Left lobe of liver (tissue), 2 donors: ENCODE data around the gene SCYL1. TPM values are rescaled to one million over a fixed set of nuclear protein-coding genes. Genes with fewer than 3 reads are reported as not detected.
A peak's percentile ranks its signal among the peaks of the same experiment; 100 is the strongest.

Experiments
- ATAC-seq: fragments of 200-7000 bp; cut with Tn5 transposase; one replicate; pipeline ENCODE4 v1.9.1; 2020; ENCODE audit warnings: mild to moderate bottlenecking, moderate library complexity
- DNase-seq: peaks from one replicate; pipeline ENCODE4 v3.0.0-alpha.2; 2020; ENCODE audit warnings: low spot score
- total RNA-seq: library from RNA; stranded (reverse); gene quantifications from one replicate; pipeline ENCODE4 v1.2.1, GENCODE V29; 2021
- donor health status: DM: no; HTN: no; CAD: no; lungs with moderate emphysema.
- donor health status: DM: no; HTN: yes; CAD: no.

Gene SCYL1
- total RNA-seq, 1 donor from 2014 or later: 67.6 TPM

DNA sequence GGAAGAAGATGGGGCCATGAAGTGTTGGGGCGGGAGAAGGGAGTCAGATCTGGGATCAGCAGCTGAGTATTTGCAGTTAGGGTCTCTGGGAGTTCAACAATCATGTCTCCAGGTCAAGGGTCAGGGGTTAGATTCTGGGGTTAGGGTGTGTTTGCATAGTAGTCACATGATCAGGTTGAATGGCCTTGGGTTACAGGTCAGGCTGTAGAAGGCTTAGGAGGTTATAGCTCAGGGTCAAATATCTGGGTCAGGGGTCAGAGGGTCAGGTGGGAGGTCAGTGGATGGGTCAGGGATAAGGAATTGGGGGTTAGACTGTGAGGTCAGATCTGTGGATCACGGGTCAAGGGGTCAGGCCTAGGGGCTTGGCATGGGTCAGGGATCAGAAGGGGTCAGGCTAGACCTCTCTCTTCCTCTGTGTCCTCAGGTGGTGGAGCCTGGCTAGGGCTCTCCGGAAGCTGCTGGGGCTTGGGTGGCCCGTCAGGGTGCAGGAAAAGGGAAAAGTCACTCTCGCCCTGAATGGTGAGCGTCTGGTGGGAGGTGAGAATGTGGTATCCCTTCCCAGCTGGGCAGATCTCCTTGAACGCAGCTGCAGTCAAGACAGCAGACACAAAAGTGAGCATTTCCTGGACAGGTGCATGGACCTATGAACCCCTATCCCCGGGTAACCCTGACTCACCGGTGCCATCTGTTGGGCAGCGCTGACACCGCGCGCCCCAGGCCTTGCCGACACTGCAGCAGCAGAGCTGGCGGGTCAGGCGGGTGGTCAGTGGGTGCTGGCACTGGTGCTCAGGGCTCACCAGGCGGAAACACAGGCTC is 26.9 kb downstream of the SCYL1 start:
- ATAC-seq (peak; percentile 68), DNase-seq (peak; percentile 76)

DNA sequence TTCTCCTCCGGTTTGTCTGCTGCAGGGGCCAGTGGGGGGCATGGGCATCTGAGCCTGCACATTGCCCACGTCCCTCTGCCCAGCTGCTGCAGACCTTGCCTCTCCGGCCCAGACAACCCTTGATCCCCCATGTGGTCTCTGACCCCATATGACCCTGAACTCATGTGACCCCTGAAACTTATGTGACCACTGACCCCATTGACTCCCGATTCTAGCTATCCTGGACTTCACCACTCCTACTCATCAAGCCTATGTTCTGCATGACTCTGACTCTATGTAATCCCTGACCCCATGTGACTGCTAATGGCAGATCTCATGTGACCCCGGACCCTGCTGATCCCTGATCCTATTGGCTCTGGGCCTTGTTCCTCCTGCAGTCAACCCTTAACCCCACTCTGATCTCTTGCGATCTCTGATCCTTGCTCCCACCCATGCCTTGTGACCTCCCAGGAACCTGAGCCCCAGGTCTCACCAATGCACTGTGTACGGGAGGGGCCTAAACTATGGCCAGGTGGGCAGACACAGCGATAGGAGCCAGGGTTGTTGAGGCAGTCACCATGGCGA is 27.6 kb downstream of the SCYL1 start:
- DNase-seq: no peak
- ATAC-seq: no peak

DNA sequence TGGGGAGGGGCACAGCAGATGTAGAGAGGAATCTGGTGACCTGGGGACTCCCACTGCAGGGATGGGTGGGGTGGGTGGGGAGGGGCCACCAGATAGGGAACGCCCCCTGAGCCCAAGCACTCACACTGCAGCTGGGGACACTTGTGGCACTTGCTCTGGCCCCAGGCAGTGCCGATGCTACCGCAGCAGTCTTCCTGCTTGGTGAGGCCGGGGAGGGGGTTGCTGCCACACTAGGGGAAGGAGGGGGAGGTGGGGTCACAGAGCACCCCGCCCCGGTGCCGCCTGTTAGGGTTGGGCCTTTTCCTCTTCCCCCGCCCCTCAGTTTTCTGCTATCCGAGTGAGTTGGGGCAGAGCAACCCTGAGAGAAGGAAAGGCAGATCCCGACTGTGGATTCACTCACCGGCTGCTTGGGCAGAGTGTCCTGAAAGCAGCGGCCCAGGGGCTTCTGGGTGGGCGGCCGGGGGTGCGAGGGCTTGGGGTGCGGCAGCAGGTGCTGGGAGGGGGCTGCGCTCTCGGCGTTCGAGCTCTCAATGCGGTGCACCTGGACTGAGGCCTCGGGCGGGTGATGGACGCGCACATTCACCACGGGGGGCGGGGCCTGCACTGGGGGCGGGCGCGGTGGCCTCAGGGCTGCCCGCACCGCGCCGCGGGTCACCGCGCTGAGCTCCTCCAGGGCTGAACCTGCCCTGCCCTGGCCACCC is 28.6 kb downstream of the SCYL1 start:
- ATAC-seq (no peak), DNase-seq (no peak)

DNA sequence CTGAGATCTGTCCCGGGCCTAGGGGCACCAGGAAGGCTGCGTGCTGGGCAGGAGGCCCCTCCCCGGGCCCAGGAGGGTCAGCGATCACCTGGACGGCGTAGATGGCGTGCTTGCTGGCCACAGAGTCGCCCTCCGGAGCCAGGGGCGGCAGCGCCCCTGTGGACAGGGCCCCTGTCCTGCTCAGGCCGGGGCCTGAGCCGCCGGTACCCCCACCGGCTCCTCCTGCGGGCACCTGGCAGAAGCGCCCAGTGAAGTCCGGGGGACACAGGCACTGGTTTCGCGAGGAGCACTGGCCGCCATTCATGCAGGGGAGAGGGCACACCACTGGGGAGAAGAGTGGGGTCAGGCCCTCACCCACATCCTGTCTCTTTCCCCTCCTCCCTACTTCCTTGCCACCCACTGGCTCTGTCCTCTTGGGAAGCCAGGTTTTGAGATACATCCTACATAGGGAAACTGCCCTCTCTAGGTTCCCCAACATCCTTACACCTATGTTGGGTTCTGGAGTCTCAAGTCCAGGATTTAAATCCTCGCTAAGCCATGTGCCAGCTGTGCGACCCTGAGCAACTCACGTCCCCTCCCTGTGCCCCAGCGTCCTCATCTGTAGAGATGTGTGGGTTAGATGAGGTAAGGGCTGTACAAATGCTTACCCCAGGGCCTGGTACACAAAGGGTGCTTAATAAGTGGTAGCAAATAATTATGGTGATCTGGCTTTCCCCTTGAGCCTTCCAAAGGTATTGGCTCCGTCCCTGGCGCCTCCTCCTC is 29.4 kb downstream of the SCYL1 start:
- DNase-seq: no peak
- no peak for ATAC-seq

DNA sequence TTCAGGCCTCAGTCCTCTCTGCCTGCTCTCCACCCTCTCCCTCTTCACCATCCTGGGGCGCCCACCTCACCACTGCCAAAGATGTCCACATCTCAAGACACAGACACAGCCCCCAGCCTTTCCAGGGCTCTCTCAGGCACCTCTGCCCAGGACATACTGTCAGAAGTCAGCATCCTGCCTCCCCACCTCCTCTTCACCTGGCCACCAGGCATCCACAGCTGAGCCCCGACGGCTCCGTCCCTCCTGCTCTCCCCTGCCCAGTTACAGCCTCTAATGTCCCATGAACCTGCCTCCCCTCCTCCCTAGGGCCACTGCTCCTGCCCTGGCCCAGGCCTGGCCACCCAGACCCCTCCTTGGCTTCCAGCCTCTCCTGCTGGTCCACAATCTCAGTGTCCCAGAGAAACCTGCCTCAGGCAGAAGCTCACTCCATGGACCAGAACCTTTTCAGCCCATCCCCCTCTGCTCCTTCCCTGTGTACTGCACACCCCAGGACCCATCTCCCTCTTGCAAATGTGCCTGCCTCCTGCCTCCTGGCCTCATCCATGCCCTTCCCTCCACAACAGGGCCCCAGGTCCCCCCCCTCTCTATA is 30.1 kb downstream of the SCYL1 start:
- ATAC-seq: no peak
- no peak for DNase-seq

DNA sequence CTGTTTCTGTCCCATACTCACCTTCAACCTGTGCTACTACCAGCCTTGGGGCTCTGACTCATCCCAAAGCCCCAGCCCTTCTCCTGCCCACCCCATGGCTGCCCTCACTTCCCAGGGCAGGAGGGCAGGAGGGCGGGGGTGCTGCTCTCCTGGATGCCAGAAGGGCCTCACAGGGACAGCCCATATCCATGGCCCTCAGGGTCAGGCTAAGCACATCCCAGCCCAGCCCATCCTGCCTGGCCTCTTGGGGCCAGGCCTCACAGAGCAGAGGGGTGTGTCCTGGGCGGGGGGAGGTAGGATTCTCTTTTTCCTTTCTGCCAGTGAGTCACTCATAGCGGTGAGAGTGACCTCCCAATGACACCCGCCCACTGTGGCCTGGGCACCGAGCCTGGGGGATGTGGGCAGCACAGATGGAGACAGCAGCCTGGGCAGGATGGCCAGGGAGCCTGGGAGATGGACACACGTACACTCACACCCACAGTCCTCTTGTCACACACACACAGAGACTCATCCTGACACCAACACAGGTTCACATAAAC is 30.9 kb downstream of the SCYL1 start:
- ATAC-seq: no peak
- DNase-seq: no peak

DNA sequence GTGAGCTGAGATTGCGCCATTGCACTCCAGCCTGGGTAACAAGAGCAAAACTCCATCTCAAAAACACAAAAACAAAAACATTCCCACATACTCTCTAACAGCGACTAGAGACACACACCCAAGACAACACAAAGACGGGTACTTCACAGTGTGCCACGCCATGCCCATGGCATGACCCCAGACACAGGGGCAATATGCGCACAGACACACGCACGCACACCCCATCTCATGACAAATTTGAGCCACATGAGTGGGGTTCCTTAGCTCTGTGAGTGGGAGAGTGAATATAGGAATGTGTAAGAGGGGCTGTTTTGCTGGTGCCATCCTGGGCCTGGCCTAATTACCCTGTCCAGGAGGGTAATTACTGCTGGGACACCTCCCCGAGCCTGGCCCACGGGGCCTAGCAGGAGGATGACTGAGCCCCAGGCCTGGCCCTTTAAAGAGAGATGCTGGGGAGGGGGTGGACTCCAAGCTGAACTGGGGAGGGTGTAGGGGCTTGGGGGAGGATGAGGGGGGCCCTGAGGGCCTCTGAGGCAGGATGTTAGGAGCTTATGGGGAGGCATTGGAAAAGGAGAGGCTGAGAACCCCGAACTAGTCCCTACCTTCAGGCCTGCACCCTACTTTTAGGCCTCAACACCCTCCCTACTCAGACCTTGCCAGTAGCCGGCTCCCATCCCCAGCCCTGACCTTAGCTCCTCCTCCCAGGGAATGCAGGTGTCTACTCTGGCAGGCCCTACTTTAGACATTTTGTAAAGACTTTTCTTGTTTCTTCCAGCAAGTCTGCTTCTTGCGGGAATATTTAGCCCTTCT is 31.8 kb downstream of the SCYL1 start:
- no peak for ATAC-seq
- DNase-seq: no peak

DNA sequence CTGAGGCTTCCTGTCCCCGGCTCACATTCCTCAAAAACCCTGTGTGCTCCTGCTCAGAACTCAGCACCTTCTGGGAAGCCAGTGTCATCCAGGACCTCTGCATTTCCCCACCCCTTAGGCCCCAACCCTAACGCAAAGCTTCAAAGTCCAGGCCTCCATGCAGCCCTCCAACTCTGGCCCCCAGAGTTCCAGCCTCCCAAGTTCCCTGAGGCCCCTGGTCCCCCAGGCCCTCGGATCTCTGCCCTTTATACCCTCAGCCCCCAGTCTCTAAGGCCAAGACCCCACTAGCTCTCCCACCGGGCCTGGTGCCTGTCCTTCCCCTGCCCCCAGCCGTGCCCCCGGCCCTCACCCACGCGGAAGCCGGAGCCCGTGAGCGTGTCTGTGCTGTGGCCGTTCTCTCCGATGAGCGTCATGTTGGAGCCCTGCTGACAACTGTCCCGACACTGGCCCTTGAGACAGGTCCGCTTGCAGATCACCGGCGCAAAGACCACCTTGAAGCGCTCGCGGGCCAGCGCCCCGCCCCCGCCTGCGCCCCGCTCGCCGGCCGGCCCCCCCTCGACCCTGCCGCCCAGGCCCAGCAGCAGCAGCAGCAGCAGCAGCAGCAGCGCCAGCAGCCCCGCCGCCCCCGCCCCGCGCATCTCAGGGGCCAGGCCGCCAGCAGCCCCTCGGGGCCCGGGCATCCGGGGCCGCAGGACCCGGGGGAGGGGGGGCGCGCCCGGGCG is 32.6 kb downstream of the SCYL1 start:
- ATAC-seq (no peak), DNase-seq (no peak)

DNA sequence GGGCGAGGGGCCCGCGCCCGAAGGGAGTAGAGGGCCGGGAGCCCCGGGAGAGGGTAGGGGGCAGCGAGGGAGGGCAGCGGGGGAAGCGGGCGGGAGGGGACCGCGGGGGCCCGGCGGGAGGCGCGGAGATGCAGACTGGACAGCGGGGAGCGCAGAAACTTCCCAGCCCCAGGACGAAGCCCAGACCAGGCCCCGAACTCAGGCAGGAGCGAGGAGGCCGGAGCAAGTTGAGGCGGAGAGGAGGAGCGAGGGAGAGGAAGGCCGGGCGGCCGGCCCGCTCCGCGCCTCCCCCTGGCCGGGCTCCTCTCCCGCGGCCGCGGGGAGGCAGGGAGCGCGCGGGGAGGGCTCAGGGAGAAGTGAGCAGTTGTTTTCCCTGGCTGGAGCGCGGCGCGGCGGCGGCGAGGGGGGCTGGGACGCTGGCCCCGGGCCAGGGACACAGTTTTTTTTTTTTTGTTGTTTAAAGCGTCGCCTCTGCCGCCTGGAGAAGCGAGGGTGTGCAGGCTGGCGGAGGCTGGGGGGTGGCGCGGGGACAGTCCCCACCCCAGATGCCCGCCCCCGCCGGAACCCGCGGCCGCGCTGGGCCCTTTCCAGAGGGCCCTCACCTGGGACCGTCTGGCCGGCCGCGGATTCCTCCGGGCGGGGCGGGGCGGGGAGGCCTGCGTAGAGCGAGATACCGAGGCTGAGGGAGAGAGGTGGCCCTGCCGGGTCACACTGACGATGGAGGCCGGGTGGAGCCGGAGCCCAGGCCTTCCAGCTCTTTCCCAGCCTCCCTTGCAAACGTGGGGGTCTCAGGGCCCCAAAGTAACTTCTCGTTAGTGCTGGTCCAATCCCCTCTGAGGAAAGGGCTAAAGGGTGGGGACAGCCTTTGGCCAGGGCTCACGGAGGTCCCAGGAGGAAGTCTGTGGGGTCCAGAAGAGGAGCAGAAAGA is 33.4 kb downstream of the SCYL1 start, which contains the start of gene LTBP3:
TSS of gene LTBP3 (minus strand) at position 358 of the 928 bp plus-strand sequence. CDS start 400 bp downstream, outside the sequence.
- ATAC-seq (peak; percentile 85), DNase-seq (peak; percentile 81)

DNA sequence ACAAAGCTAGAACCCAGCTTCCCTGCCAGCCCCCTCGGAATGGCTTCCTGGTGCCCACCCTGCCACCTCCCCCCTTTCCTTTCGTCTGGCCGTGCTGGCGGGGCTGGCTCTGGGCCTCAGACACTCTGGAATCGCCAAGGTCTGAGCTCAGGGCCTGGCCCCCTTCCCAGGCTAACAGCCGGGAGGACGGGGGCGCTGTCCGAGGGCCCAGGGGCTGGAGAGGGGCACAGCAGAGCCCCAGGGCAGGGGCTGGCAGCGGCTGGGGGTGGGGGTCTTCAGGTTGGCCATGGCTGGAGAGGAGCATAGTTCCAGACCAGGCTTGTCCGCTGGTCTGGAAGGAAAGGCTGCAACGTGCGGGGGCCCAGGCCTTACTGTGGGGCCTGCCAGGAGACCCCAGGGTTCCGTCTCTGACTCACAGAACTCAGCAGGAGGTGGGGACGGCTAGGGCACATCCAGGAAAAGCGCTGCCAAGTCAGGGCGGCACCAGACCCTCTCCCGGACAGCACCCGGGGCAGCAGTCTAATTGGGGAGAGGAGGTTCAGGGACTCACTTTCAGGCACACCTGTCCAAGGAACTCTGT is 34.1 kb downstream of the SCYL1 start:
- DNase-seq (no peak), ATAC-seq (peak; percentile 20)

DNA sequence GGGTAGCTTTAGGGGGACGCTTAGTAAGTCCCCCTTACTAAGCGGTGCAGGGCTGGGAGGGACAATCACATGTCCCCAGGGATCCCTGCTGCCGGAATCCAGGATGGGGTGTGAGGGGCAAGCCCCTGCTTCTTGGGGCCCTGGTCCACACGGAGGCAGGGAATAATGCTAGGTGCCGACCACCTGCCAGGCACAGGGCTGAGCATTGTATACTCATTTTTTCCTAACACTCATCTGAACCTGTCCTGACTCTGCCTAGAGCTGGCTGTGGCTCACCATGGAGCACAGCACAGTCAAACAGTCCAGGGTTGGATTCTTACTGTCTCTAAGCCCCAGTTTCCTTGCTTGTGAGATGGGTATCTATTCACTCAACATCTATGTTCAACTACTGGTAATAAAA is 34.7 kb downstream of the SCYL1 start:
- DNase-seq (no peak), ATAC-seq (no peak)

DNA sequence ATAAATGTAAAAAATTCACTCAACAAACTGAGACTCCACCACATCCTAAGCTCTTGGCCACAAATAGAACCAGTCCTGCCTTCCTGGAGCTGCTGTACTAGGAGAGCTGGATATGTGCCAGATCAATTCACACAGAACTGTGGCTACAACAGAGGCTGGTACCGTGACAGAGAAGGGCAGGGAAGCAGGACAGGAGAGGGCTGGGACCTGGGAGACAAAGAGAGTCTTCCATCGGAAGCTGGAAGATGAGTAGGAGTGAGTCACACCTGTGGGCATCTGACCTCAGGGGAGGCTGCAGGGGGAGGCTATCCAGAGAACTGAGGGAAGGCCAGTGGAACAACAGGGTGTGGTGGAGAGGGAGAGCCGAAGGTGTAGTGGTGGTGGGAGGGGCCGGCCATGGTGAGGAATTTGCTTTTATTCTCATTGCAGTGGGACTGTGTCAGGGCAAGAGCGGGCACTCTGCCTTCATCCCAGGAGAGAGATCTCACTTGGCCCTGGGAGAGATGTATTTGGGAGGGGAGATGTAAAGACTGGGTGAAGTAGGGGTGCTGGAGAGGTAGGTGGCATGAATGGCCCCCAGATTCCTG is 35.2 kb downstream of the SCYL1 start:
- DNase-seq (no peak), ATAC-seq (peak; percentile 15)

DNA sequence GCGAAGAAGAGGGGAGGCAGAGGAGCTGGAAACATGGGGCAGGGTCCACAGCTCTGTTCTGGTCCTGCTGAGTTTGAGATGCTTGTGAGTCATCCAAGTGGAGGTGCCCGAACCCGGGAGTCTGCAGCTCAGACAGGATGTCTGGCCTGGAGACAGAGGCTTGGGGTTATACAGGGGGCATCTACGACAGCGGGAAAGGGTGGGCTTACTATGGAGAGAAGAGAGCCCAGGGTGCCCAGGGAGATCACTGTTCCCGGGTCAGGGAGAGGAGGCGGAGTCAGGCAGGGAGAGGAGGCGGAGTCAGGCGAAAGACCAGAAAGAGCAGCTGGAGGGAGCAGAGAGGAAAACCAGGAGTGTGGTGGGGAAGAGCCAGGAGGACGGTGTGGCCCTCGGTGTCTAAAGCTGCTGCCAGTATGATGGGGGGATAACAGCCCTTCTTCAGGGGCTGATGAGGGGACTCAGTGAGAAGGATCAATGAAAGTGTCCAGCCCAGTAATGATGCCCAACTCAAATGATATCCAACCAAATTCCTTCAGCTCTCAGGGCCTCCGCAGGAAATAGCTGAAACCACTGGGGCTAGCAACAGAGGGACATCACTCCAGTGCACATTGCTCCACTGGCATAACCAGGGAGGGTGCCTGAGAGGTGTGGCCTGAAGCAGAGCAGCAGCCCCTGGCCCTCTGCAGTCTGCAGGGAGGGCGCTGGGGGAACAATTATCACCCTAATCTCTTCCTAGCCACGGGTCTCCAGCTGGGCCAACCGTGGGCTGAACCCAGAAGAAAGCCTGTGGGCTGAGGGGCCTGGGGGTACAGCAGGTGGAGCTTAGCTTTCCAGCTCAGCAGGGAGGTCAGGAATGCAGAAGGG is 35.9 kb downstream of the SCYL1 start:
- DNase-seq: no peak
- ATAC-seq: peak; percentile 39

DNA sequence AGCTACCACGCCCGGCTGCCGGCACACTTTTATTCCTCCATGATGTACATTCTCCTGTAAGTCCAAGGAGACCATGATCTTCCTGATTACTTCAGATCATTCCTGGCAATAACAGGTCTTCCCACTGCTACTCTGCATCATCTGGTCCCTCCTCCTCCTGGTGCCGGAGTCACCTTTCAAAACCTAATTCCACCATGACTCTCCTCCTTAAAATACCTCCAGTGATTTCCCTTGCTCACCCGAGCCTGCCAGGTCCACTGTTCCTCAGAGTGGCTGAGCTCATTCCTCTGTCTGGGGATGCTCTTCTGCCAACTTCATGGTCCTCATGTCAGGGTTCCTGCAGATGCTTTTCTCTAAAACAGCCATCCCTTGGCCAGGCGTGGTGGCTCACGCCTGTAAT is 37.1 kb downstream of the SCYL1 start:
- no peak for ATAC-seq
- DNase-seq: no peak

DNA sequence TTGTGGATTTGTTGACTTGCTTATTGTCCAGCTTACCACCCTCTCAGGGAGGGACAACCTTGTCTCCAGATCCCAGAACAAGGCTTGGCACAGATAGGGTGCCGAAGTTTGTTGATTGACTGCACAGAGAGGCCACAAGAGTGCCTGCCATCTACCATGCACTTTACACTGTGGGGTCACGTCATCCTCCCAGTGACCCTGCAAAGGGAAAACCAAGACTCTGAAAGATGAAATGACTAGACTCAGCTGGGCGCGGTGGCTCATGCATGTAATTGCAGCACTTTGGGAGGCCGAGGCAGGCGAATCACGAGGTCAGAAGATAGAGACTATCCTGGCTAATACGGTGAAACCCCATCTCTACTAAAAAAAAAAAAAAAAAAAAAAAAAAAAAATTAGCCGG is 37.9 kb downstream of the SCYL1 start:
- DNase-seq (no peak), ATAC-seq (no peak)

DNA sequence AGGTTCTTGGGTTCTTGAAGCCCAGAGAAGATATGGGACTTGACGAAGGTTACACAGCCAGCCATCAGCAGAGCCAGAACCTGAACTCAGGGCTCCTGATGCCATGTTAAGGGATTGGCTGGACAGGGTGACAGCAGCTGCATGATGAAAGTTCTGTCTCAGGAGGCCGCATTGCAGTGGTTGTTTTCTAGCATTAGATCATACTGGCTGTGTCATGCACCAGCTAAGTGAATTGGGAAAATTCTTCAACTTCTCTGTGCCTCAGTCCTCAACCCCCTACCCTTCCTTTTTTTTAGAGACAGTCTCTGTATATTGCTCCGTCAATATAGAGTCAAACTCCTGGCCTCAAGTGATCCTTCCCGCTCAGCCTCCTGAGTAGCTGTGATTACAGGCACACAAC is 38.7 kb downstream of the SCYL1 start:
- DNase-seq (no peak), ATAC-seq (no peak)
